ENCODE measurements around the gene NUTM2B. TPM values are rescaled to one million over a fixed set of nuclear protein-coding genes. Genes with fewer than 3 reads are reported as not detected.
"Not testable (repeated sequence)": the region's sequence is repeated elsewhere in the genome, so short reads cannot be mapped to it uniquely, and the experiment has no call there.

NUTM2B gene
- total RNA-seq, 1 donor from 2014 or later, result 0.30 TPM

DNA sequence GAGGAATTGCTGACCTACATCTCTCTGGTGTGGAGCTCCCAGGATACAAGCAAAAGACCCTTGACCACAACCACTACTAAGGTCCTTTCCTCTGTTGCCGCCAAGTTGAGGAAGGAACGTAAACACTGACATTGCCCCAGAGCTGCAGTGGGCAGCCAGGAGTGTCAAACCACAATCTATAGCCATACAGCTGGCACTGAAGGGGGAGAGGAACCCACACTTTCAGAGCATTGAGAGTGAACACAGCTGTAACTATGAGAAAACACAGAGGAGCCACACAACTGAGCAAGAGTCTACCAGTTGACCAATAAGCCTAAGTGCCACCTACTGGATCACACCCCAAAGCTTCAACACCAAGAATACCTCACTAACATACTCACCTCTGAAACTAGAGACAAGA, 45.5 kb downstream of the NUTM2B start:
- not testable (repeated sequence) for DNase-seq

- not testable (repeated sequence) for DNase-seq
These were observed 50.6 kb downstream of the NUTM2B start for GRCh38 chr10:79753601-79754000.

GRCh38 chr10:79758297-79758993, 55.4 kb downstream of the NUTM2B start:
- DNase-seq, result not testable (repeated sequence)

Other genes starting within 250 kb of the NUTM2B start
- gene EIF5AL1, start 190.7 kb upstream of the NUTM2B start, total RNA-seq, result 0.30 TPM
- not detected for gene SFTPA2, start 142.8 kb upstream of the NUTM2B start, total RNA-seq
- not detected for gene SFTPA1, start 92.3 kb upstream of the NUTM2B start, total RNA-seq
- 0.20 TPM for gene NUTM2E, start 123.5 kb downstream of the NUTM2B start, total RNA-seq
- gene SFTPD, start 245.9 kb downstream of the NUTM2B start, total RNA-seq, result not detected